ENCODE measurements around the gene LRFN2.

GRCh38 chr6:40359808-40360207, 227.4 kb downstream of the LRFN2 start:
- no peak for TF ChIP-seq CTCF (optimal IDR thresholded peaks at IDR 0.05 in 1 of 3, IDR thresholded peaks at IDR 0.05 in 1 of 3, conservative IDR thresholded peaks at IDR 0.05 in 1 of 3; ENCODE audit: extremely low read depth in 1 of 3, insufficient read depth in 2 of 3, low read length in 3 of 3)
- TF ChIP-seq EZH2 (IDR thresholded peaks at IDR 0.05; ENCODE audit: low read length) = no peak
